Measurements from ENCODE around the gene WDR59. TPM values are rescaled to one million over a fixed set of nuclear protein-coding genes. Genes with fewer than 3 reads are reported as not detected.

The WDR59 gene
- total and polyA plus RNA-seq, 5 donors = 17.4 to 62.3 (median 44.5) TPM

DNA sequence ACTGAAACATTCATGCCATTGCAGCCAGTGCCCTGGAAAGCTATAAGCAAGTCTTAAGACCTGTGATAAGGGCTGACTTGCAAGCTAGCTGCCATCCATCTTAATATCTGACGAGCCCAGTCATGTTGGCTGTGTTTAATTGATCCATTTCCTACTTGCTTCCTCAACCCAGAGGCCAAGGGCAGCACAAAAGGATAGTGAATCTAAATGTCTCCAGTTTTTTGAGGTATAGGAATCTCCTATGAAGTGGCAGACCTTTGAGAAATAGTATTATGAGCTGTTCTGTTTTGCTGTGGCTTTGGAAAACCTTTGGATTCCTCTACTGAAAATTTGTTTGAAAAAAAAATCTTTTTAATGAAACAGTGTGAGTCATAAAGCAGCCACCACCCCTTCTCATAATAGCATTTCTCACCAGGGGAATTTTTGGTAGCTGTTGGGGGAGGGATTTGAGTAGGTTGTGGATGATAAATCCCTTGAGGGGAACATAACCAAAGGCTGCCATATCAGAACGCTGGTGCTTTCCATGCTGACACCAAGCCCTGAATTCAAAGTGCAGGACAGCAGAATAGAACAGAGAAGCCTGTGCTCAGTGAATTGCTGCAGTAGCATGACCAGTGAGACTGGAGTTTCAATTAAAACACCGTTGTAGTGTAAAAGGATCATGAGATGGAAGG is 26.8 kb upstream of the WDR59 start:
- Histone ChIP-seq H3K27me3 (ENCODE audit: control insufficient read depth, insufficient read depth) (no peaks in the 10 kb centered on the region), H3K9me3 (ENCODE audit: control insufficient read depth, low read length) (no peaks in the 10 kb centered on the region), H3K4me3 (ENCODE audit: low read length) (no peak overlapping the region), H3K4me1 (ENCODE audit: control insufficient read depth, insufficient read depth, low read length) (peaks cover 12% of the 10 kb centered on the region), H3K27ac (ENCODE audit: low read length) (peak overlapping the region; percentile 84)
- no peak for DNase-seq
- ATAC-seq = peak; percentile 90 to 96
- WGBS = 23% methylated on average over 3 of the region's 3 CpGs
- intact Hi-C loops (cut with DNase I) = no loop called here

DNA sequence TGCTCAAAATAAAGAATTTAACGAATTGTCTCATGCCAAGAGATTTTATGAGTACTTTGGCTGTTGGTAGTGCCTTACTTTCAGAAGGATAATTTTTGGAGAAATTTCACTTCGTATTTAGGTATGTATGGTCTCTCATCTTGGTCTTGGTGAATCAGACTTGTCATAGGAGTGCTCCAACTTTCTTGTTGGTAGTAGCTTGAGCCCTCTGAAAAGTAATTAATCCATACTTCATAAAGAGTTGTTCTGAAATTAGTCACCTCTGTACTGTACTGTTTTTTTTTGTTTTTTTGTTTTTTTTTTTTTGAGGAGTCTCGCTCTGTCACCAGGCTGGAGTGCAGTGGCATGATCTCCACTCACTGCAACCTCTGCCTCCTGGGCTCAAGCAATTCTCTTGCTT is 25.5 kb upstream of the WDR59 start:
- no peak overlapping the region for H3K27ac ChIP-seq (ENCODE audit: low read length)
- WGBS = 67% methylated on average over 3 of the region's 3 CpGs
- no peaks in the 10 kb centered on the region for H3K27me3 ChIP-seq (ENCODE audit: control insufficient read depth, insufficient read depth)
- intact Hi-C loops (cut with DNase I) = no loop called here
- DNase-seq (no peak), ATAC-seq (no peak)
- peaks cover 12% of the 10 kb centered on the region for H3K4me1 ChIP-seq (ENCODE audit: control insufficient read depth, insufficient read depth, low read length)
- no peak overlapping the region for H3K4me3 ChIP-seq (ENCODE audit: low read length)
- no peaks in the 10 kb centered on the region for H3K9me3 ChIP-seq (ENCODE audit: control insufficient read depth, low read length)

DNA sequence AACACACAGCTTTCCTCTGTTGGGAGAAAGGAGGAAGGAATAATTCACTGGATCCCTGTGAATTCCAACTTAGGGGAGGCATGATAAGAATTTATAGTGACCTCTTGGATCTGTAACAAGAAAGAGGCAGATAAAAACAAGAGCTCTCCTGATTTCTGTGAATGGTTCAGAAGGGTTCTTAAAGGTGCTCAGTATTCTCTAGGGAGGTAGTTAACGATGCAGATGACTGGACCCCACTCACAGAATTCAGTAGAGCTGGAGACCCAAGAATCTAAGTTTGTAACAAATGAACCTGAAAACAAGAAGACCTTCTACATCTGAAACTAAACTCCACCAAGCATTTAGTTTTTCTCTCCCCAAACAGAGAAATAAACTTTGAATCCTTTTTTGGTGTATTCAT is 22.5 kb upstream of the WDR59 start:
- 89% methylated on average over 1 of the region's 1 CpG for WGBS
- intact Hi-C loops (cut with DNase I) = no loop called here
- no peaks in the 10 kb centered on the region for H3K9me3 ChIP-seq (ENCODE audit: control insufficient read depth, low read length)
- H3K27me3 ChIP-seq (ENCODE audit: control insufficient read depth, insufficient read depth) = no peaks in the 10 kb centered on the region
- peaks cover 15% of the 10 kb centered on the region for H3K4me1 ChIP-seq (ENCODE audit: control insufficient read depth, insufficient read depth, low read length)
- ATAC-seq (no peak), DNase-seq (no peak)
- no peak overlapping the region for H3K27ac ChIP-seq (ENCODE audit: low read length)
- no peak overlapping the region for H3K4me3 ChIP-seq (ENCODE audit: low read length)

DNA sequence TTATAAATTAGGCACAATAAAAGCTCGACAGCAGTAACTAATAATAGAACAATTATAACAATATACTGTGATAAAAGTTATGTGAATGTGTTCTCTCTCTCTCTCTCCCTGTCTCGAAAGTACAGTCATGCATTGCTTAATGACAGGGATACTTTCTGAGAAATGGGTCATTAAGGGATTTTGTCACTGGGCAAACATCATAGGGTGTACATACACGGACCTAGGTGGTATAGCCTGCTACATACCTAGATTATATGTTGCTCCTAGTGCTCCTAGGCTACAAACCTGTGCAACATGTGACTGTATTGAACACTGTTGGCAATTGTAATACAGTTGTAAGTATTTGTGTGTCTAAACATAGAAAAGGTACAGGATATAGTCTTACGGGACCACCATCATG is 20.8 kb upstream of the WDR59 start:
- ATAC-seq (no peak), DNase-seq (no peak)
- intact Hi-C loops (cut with DNase I) = no loop called here
- 87% methylated on average over 4 of the region's 4 CpGs for WGBS
- Histone ChIP-seq H3K27ac (ENCODE audit: low read length) (no peak overlapping the region), H3K4me3 (ENCODE audit: low read length) (no peak overlapping the region), H3K9me3 (ENCODE audit: control insufficient read depth, low read length) (no peaks in the 10 kb centered on the region), H3K27me3 (ENCODE audit: control insufficient read depth, insufficient read depth) (no peaks in the 10 kb centered on the region), H3K4me1 (ENCODE audit: control insufficient read depth, insufficient read depth, low read length) (peaks cover 4% of the 10 kb centered on the region)

DNA sequence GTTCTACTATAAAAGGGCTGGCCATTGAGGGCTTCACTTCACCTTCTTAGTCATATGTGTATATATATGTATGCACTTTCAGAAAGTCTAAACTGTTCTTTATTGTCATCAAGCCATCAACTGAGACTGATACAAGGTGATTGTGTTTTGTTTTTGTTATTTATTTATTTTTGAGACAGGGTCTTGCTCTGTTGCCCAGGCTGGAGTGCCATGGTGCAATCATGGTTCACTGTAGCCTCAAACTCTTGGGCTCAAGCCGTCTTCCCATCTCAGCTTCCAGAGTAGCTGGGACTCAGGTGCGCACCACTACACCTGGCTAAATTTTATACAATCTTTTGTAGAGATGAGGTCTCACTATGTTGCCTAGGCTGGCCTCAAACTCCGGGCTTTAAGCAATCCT is 19.5 kb upstream of the WDR59 start:
- no peak overlapping the region for H3K4me3 ChIP-seq (ENCODE audit: low read length)
- DNase-seq (no peak), ATAC-seq (no peak)
- intact Hi-C loops (cut with DNase I) = no loop called here
- peaks cover 3% of the 10 kb centered on the region for H3K4me1 ChIP-seq (ENCODE audit: control insufficient read depth, insufficient read depth, low read length)
- no peaks in the 10 kb centered on the region for H3K9me3 ChIP-seq (ENCODE audit: control insufficient read depth, low read length)
- no peaks in the 10 kb centered on the region for H3K27me3 ChIP-seq (ENCODE audit: control insufficient read depth, insufficient read depth)
- H3K27ac ChIP-seq (ENCODE audit: low read length) = no peak overlapping the region
- 98% methylated on average over 3 of the region's 3 CpGs for WGBS

DNA sequence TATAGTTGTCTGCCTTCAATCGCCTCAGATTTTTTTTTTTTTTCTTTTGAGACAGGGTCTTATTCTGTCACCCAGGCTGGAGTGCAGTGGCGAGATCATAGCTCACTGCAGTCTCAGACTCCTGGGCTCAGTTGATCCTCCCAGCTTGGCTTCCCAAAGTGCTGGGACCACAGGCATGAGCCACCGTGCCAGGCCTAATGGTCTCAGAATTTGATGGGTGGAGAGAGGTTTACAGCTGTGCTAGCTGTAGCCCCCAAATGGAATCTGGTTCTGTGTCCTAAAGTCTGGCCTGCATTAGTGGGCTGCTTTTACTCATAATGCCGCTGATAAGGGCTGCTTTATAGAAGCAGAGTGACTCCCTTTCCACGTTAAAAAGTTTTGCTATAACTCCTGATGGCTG is 19.0 kb upstream of the WDR59 start:
- Histone ChIP-seq H3K4me3 (ENCODE audit: low read length) (no peak overlapping the region), H3K27ac (ENCODE audit: low read length) (no peak overlapping the region), H3K27me3 (ENCODE audit: control insufficient read depth, insufficient read depth) (no peaks in the 10 kb centered on the region), H3K4me1 (ENCODE audit: control insufficient read depth, insufficient read depth, low read length) (peaks cover 3% of the 10 kb centered on the region), H3K9me3 (ENCODE audit: control insufficient read depth, low read length) (no peaks in the 10 kb centered on the region)
- ATAC-seq (no peak), DNase-seq (no peak)
- WGBS = 90% methylated on average over 5 of the region's 5 CpGs
- intact Hi-C loops (cut with DNase I) = no loop called here

DNA sequence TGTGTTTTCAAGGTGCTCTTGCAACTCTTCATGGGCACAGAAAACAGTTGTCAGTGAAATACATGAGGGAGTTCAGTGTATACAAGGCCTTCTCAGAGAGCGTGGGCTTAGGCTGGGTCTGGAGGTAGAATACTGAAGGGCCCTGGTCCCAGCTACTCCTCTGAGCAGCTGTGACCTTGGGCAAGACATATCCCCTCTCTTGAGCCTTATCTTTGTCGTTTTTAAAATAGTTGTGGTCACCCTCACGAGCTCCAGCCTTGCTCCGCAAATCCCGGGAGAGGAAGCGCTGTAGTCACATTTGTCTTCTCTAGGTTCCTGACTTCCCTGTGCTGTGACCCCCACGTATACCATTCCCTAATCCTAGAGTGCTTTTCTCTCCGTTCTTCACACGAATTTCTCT is 17.6 kb upstream of the WDR59 start:
- H3K27ac ChIP-seq (ENCODE audit: low read length) = peak overlapping the region; percentile 41
- DNase-seq (no peak), ATAC-seq (no peak)
- intact Hi-C loops (cut with DNase I) = no loop called here
- peaks cover 3% of the 10 kb centered on the region for H3K4me1 ChIP-seq (ENCODE audit: control insufficient read depth, insufficient read depth, low read length)
- no peak overlapping the region for H3K4me3 ChIP-seq (ENCODE audit: low read length)
- WGBS = 40% methylated on average over 9 of the region's 9 CpGs
- H3K27me3 ChIP-seq (ENCODE audit: control insufficient read depth, insufficient read depth) = no peaks in the 10 kb centered on the region
- H3K9me3 ChIP-seq (ENCODE audit: control insufficient read depth, low read length) = no peaks in the 10 kb centered on the region

DNA sequence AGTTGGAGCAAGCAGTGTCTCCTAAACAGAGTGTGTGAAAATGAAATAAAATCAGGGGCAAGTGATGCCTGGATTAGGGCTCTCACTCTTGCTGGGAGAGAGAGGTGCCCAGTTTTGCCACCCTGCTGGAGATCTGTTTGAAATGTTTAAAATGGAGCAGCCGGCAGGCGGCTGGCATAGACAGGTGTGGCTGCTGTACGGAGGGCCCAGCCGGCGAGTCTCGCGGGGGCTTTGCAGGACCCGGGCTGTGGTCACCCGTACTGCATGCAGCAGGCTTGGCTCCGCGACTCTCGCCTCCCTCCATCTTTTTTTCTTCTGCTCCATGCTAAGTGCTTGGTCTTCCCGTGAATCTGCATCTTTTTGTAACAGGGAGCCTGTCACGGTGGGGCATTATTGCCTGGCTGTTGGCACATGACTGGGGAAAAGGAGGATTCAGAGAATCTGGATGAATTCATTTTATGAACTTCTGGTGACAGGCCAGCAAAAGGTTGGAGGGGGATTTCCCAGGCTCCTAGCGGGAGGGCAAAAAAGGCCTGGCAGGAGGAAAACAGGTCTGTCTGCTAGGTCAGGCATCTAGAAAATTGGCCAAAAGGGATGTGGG is 15.7 kb upstream of the WDR59 start:
- Histone ChIP-seq H3K9me3 (ENCODE audit: control insufficient read depth, low read length) (no peaks in the 10 kb centered on the region), H3K4me1 (ENCODE audit: control insufficient read depth, insufficient read depth, low read length) (peaks cover 3% of the 10 kb centered on the region), H3K27me3 (ENCODE audit: control insufficient read depth, insufficient read depth) (no peaks in the 10 kb centered on the region), H3K4me3 (ENCODE audit: low read length) (peak overlapping the region; percentile 99), H3K27ac (ENCODE audit: low read length) (peak overlapping the region; percentile 11)
- ATAC-seq (peak in 1 of 2 donors; percentile 3), DNase-seq (peak; percentile 22 to 67 (median 65))
- 9% methylated on average over 15 of the region's 15 CpGs for WGBS
- intact Hi-C loops (cut with DNase I) = no loop called here

DNA sequence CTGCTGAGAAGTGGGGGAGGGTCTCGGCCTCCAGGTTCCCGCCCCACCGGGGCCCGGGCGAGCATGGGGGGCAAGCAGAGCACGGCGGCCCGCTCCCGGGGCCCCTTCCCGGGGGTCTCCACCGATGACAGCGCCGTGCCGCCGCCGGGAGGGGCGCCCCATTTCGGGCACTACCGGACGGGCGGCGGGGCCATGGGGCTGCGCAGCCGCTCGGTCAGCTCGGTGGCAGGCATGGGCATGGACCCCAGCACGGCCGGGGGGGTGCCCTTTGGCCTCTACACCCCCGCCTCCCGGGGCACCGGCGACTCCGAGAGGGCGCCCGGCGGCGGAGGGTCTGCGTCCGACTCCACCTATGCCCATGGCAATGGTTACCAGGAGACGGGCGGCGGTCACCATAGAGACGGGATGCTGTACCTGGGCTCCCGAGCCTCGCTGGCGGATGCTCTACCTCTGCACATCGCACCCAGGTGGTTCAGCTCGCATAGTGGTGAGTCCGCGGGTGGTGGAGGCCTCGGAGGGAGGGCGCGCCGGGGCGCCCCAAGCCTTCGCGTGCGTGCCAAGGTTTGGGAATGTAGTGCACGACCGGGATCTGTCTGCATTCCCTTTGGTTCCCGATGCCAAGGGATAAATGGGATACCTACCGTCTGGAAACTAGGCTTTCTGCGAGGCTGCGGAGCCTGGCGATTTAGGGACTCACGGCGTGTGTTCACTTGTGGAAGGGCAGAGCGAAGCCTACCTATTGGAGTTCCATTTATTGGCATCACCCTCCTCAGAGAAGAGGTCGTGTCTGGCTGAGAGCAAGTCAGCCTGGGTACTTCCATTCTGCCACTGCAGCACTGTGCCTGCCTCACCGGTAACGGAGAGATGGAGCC is 14.9 kb upstream of the WDR59 start:
- Histone ChIP-seq H3K4me3 (ENCODE audit: low read length) (peak overlapping the region; percentile 99), H3K9me3 (ENCODE audit: control insufficient read depth, low read length) (no peaks in the 10 kb centered on the region), H3K4me1 (ENCODE audit: control insufficient read depth, insufficient read depth, low read length) (peaks cover 3% of the 10 kb centered on the region), H3K27me3 (ENCODE audit: control insufficient read depth, insufficient read depth) (no peaks in the 10 kb centered on the region), H3K27ac (ENCODE audit: low read length) (peak overlapping the region; percentile 89)
- ATAC-seq = peak; percentile 22 to 42
- intact Hi-C loops (cut with DNase I) = loop anchor here (2.0 to 5.0 kb wide), 2 partner anchors 111 to 112 kb away; no protein-coding TSS in a partner anchor
- peak; percentile 44 to 77 (median 76) for DNase-seq
- 1% methylated on average over 71 of the region's 71 CpGs for WGBS

DNA sequence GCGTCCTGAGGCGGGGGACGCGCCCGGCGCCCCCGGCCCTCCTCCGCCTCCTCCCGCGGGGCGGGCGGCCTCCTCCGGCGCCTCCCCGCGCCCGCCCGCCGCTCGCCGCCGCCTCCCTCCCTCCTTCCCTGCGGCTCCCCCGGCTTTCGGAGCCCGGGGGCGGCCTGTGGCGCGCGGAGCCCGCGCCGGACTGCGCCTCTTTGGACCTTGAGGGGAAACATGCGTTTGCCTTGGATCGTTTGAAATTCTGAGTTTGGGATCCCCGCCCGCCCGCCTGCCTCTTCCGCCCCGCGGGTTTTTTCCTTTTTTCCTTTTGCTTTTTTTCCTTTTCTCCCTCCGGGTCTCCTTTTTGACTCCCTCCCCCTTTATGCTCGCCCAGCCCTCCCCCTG is 14.3 kb upstream of the WDR59 start:
- H3K9me3 ChIP-seq (ENCODE audit: control insufficient read depth, low read length) = no peaks in the 10 kb centered on the region
- ATAC-seq (peak; percentile 38 to 53), DNase-seq (peak; percentile 38 to 73 (median 70))
- H3K4me3 ChIP-seq (ENCODE audit: low read length) = peak overlapping the region; percentile 99
- WGBS = under 1% methylated on average over 40 of the region's 44 CpGs
- H3K27me3 ChIP-seq (ENCODE audit: control insufficient read depth, insufficient read depth) = no peaks in the 10 kb centered on the region
- intact Hi-C loops (cut with DNase I) = loop anchor here (2.0 to 5.0 kb wide), 2 partner anchors 112 to 113 kb away; no protein-coding TSS in a partner anchor
- peaks cover 3% of the 10 kb centered on the region for H3K4me1 ChIP-seq (ENCODE audit: control insufficient read depth, insufficient read depth, low read length)
- peak overlapping the region; percentile 89 for H3K27ac ChIP-seq (ENCODE audit: low read length)
